ENCODE results near the gene ACO2. TPM values are rescaled to one million over a fixed set of nuclear protein-coding genes. Genes with fewer than 3 reads are reported as not detected.

The ACO2 gene
- total and polyA plus RNA-seq, 2 of the 8 experiments (the other 6 are each of a cell fraction or from before 2014, with no cell fraction given) = 52.8 to 75.4 TPM

DNA sequence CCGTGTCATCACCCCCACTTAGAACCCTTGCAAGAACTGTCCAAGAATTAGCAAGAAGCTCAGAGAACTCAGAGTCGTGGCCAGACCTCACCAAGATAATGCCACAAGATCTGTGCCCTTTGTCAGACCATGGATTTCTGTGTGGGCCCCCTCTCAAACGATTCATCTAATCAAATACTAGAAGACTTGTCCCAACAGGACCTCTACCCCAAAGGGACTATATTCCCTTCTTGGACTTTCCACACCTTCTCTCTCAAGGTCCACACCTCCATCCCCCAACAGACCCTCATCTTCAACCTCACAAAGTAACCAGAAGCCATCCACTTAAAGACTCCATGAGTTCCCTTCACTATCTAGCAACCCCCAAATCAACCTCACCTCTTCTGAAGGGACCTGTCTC, 72.6 kb downstream of the ACO2 start (continued):
- TF ChIP-seq HDAC2 (IDR thresholded peaks at IDR 0.05; ENCODE audit: borderline replicate concordance in 1 of 2, low read depth in 2 of 2, low read length in 2 of 2) = no peak

Measured in H1 (cell line).